Transverse colon (tissue), 4 donors: ENCODE data around the gene GRIP2. TPM values are rescaled to one million over a fixed set of nuclear protein-coding genes. Genes with fewer than 3 reads are reported as not detected.

ENCODE experiments used
- DNase-seq: peaks from one replicate; pipeline ENCODE4 v3.0.0-alpha.2; 2019
- H3K27ac ChIP-seq, 4 donors: fragments of 200-600 bp; sonication (generic); 2 replicates each; pipeline ENCODE4 v1.5.1; 2016 to 2018; ENCODE audit warnings: inconsistent platforms in 4 of 4
- H3K27me3 ChIP-seq: fragments of 200-600 bp; sonication (generic); 2 replicates; pipeline ENCODE4 v1.5.1; 2017; ENCODE audit warnings: inconsistent platforms
- H3K36me3 ChIP-seq, 4 donors: fragments of 200-600 bp; sonication (generic); 2 replicates each; pipeline ENCODE4 v1.5.1; 2017 to 2019; ENCODE audit warnings: inconsistent platforms in 4 of 4
- H3K4me1 ChIP-seq, 4 donors: fragments of 200-600 bp; sonication (generic); 2 replicates each; pipeline ENCODE4 v1.5.1; 2017 to 2020; ENCODE audit warnings: inconsistent platforms in 4 of 4
- H3K4me3 ChIP-seq, 4 donors: fragments of 200-600 bp; sonication (generic); 1 replicate in 1 of 4; 2 replicates in 3 of 4; pipeline versions ENCODE4 v1.5.1 to v1.6.1; 2017 to 2019; ENCODE audit warnings: inconsistent platforms in 4 of 4
- H3K9me3 ChIP-seq, 2 donors: fragments of 200-600 bp; sonication (generic); 2 replicates each; pipeline ENCODE4 v1.5.1; 2017 to 2019; ENCODE audit warnings: inconsistent platforms in 2 of 2
- CTCF ChIP-seq, 5 experiments: fragments of 200-600 bp in 3 of 5; fragments of 450-650 bp in 2 of 5; sonication (generic) in 3 of 5; IDR thresholded peaks; 1 replicate in 2 of 5; 2 replicates in 3 of 5; pipeline ENCODE4 v1.5.1; 2016 to 2017; ENCODE audit warnings: antibody characterized with exemption in 5 of 5, inconsistent platforms in 3 of 5, mild to moderate bottlenecking in 2 of 5, moderate library complexity in 1 of 5
- EP300 ChIP-seq: sonication (generic); formaldehyde crosslinking; IDR thresholded peaks from one replicate; pipeline ENCODE4 v1.6.1; 2017; ENCODE audit warnings: antibody characterized with exemption, low read depth
- POLR2A ChIP-seq: fragments of 450-650 bp; IDR thresholded peaks from one replicate; pipeline ENCODE4 v1.6.1; 2016; ENCODE audit warnings: antibody characterized with exemption, mild to moderate bottlenecking, moderate library complexity
- POLR2AphosphoS5 ChIP-seq, 3 donors: sonication (generic); formaldehyde crosslinking; IDR thresholded peaks; one replicate each; pipeline ENCODE4 v1.6.1; 2016; ENCODE audit warnings: antibody characterized with exemption in 3 of 3
- WGBS, 2 donors: methylation state at CpG; one replicate each; pipeline ENCODE4 v1.1.5; 2018; ENCODE audit warnings: low coverage in 1 of 2; 5-methylcytosine and 5-hydroxymethylcytosine counted together
- in situ Hi-C, 4 donors: fragments of 200-750 bp; cut with MboI; loops; one replicate each; pipeline versions ENCODE4 v1.15.0 to v1.15.1; 2017; ENCODE audit warnings: low sequenced_read_pairs in 3 of 4, low pct_ligation_motif_present in 1 of 4, low pct_unique_long_range_greater_than_20kb in 1 of 4
- intact Hi-C: fragments of 100-400 bp; cut with DNase I; formaldehyde crosslinking; loops from one replicate; pipeline ENCODE4 v1.15.1; 2023; ENCODE audit warnings: low total_unique reads
- total RNA-seq, 4 donors: library from RNA; depleted of rRNA; stranded (reverse); fragments of >200 nt; gene quantifications; one replicate each; pipeline ENCODE4 v1.1.0, GENCODE V29; 2016

Gene GRIP2
- total RNA-seq, 4 donors from 2014 or later: 0.27 to 0.40 TPM; not detected in 2

GRCh38 chr3:14532691-14533456, 7.3 kb downstream of the GRIP2 start:
- in situ Hi-C loops (no loop called here), intact Hi-C loops (no loop called here)
- Histone ChIP-seq H3K4me3 (no peak overlapping the region), H3K36me3 (no peaks in the 10 kb centered on the region), H3K27me3 (no peaks in the 10 kb centered on the region), H3K4me1 (peaks cover 0 to 6% (median 5%) of the 10 kb centered on the region in 4 donors), H3K9me3 (no peaks in the 10 kb centered on the region), H3K27ac (peak overlapping the region in 1 of 4 donors; percentile 5)
- WGBS, 2 donors: 52 to 93% methylated on average over 3 to 20 of the region's 20 CpGs
- peak; percentile 78 for DNase-seq
- no peak for TF ChIP-seq POLR2AphosphoS5 (IDR thresholded peaks at IDR 0.05)
- TF ChIP-seq POLR2A: no peak
- TF ChIP-seq CTCF (IDR thresholded peaks at IDR 0.05): no peak

- Histone ChIP-seq H3K27me3 (no peaks in the 10 kb centered on the region), H3K27ac (no peak overlapping the region), H3K4me1 (peaks cover 0 to 6% (median 5%) of the 10 kb centered on the region in 4 donors), H3K36me3 (no peaks in the 10 kb centered on the region), H3K4me3 (no peak overlapping the region), H3K9me3 (no peaks in the 10 kb centered on the region)
- no peak for DNase-seq
- intact Hi-C loops: no loop called here
- in situ Hi-C loops: no loop called here
- 92% methylated on average over 17 of the region's 17 CpGs; no CpG with 5 or more reads in 1 of the 2 donors for WGBS, 2 donors
- TF ChIP-seq POLR2A (no peak), CTCF (IDR thresholded peaks at IDR 0.05) (no peak), POLR2AphosphoS5 (IDR thresholded peaks at IDR 0.05) (no peak), EP300 (no peak)
Measured at GRCh38 chr3:14531856-14532395, 8.2 kb downstream of the GRIP2 start.

GRCh38 chr3:14528081-14528480, 12.1 kb downstream of the GRIP2 start:
- H3K9me3 ChIP-seq: no peaks in the 10 kb centered on the region
- no peaks in the 10 kb centered on the region for H3K27me3 ChIP-seq
- TF ChIP-seq POLR2AphosphoS5 (IDR thresholded peaks at IDR 0.05): no peak
- TF ChIP-seq CTCF (IDR thresholded peaks at IDR 0.05): no peak
- TF ChIP-seq EP300: no peak
- TF ChIP-seq POLR2A: no peak
- H3K27ac ChIP-seq: no peak overlapping the region
- intact Hi-C loops: no loop called here
- H3K4me1 ChIP-seq: peaks cover 0 to 10% (median 6%) of the 10 kb centered on the region in 4 donors
- H3K4me3 ChIP-seq: no peak overlapping the region
- WGBS, 2 donors: 58 to 60% methylated on average over 3 of the region's 3 CpGs
- in situ Hi-C loops: no loop called here
- H3K36me3 ChIP-seq: no peaks in the 10 kb centered on the region
- DNase-seq: no peak

GRCh38 chr3:14525685-14526631, 14.2 kb downstream of the GRIP2 start:
- no peaks in the 10 kb centered on the region for H3K27me3 ChIP-seq
- H3K36me3 ChIP-seq: no peaks in the 10 kb centered on the region
- no peak for TF ChIP-seq CTCF (IDR thresholded peaks at IDR 0.05)
- no peak for TF ChIP-seq POLR2AphosphoS5 (IDR thresholded peaks at IDR 0.05)
- TF ChIP-seq POLR2A: no peak
- TF ChIP-seq EP300: no peak
- peaks cover 0 to 5% (median 2%) of the 10 kb centered on the region in 4 donors for H3K4me1 ChIP-seq
- 38 to 50% methylated on average over 5 to 17 of the region's 17 CpGs for whole genome bisulfite sequencing, 2 donors
- in situ Hi-C loops (no loop called here), intact Hi-C loops (no loop called here)
- no peaks in the 10 kb centered on the region for H3K9me3 ChIP-seq
- H3K4me3 ChIP-seq: peak overlapping the region in 1 of 4 donors; percentile 3
- no peak for DNase-seq
- peak overlapping the region in 3 of 4 donors; percentile 50 to 57 (median 57) for H3K27ac ChIP-seq
